H1 (cell line): Measurements from ENCODE around the gene KNDC1.

Experiments
- BCL11A ChIP-seq, 2 experiments: IDR thresholded peaks; one replicate each; pipeline ENCODE4 v1.6.1; 2011; ENCODE audit warnings: low read depth in 2 of 2, low read length in 2 of 2, mild to moderate bottlenecking in 2 of 2
- CEBPB ChIP-seq: IDR thresholded peaks from 2 replicates; pipeline ENCODE4 v1.6.1; 2012; ENCODE audit warnings: low read depth, low read length
- EP300 ChIP-seq, 2 experiments: IDR thresholded peaks; 1 replicate in 1 of 2; 2 replicates in 1 of 2; pipeline ENCODE4 v1.6.1; 2011 to 2012; ENCODE audit warnings: low read depth in 2 of 2, low read length in 2 of 2, mild to moderate bottlenecking in 2 of 2, borderline replicate concordance in 1 of 2, inconsistent platforms in 1 of 2, moderate library complexity in 1 of 2
- EZH2 ChIP-seq: fragments of 200-600 bp; sonication (generic); IDR thresholded peaks from 2 replicates; pipeline ENCODE4 v1.7.1; 2012; ENCODE audit warnings: low read depth, mild to moderate bottlenecking, moderate library complexity, low read length, inconsistent platforms; ENCODE audit not compliant: severe bottlenecking
- JUN ChIP-seq: IDR thresholded peaks from 2 replicates; pipeline ENCODE4 v1.6.1; 2011; ENCODE audit warnings: low read depth, mild to moderate bottlenecking, improper control_type of control experiment, low read length
- JUND ChIP-seq: IDR thresholded peaks from 2 replicates; pipeline ENCODE4 v1.6.1; 2011; ENCODE audit warnings: mild to moderate bottlenecking, improper control_type of control experiment, low read length
- POLR2AphosphoS5 ChIP-seq: IDR thresholded peaks from 2 replicates; pipeline ENCODE4 v1.6.1; 2011; ENCODE audit warnings: low read depth, low read length
- RFX5 ChIP-seq: IDR thresholded peaks from 2 replicates; pipeline ENCODE4 v1.6.1; 2011; ENCODE audit warnings: low read depth, low read length, improper control_type of control experiment, borderline replicate concordance
- SAP30 ChIP-seq: fragments of 300-600 bp; sonication (generic); IDR thresholded peaks from 2 replicates; pipeline ENCODE4 v1.7.1; 2012; ENCODE audit warnings: low read length, moderate library complexity, mild to moderate bottlenecking, inconsistent platforms; ENCODE audit not compliant: insufficient read depth, insufficient replicate concordance
- SRF ChIP-seq: IDR thresholded peaks from 2 replicates; pipeline ENCODE4 v1.6.1; 2011; ENCODE audit warnings: mild to moderate bottlenecking, low read depth, low read length, moderate library complexity
- TEAD4 ChIP-seq: IDR thresholded peaks from 2 replicates; pipeline ENCODE4 v1.6.1; 2012; ENCODE audit warnings: low read depth, low read length, inconsistent platforms, mixed read lengths
- TF ChIP-seq, protein P1 (sequence below): IDR thresholded peaks from 2 replicates; pipeline ENCODE4 v1.6.1; 2012; ENCODE audit warnings: low read length, inconsistent platforms
- TF ChIP-seq, protein P2 (sequence below), 3 experiments: IDR thresholded peaks; 1 replicate in 2 of 3; 2 replicates in 1 of 3; pipeline versions ENCODE4 v1.5.1 to v1.6.1; 2011; ENCODE audit warnings: low read length in 3 of 3, mild to moderate bottlenecking in 3 of 3, inconsistent platforms in 2 of 3, low read depth in 1 of 3, moderate library complexity in 1 of 3; ENCODE audit not compliant: insufficient read depth in 1 of 3; ENCODE audit errors: control extremely low read depth in 1 of 3

DNA sequence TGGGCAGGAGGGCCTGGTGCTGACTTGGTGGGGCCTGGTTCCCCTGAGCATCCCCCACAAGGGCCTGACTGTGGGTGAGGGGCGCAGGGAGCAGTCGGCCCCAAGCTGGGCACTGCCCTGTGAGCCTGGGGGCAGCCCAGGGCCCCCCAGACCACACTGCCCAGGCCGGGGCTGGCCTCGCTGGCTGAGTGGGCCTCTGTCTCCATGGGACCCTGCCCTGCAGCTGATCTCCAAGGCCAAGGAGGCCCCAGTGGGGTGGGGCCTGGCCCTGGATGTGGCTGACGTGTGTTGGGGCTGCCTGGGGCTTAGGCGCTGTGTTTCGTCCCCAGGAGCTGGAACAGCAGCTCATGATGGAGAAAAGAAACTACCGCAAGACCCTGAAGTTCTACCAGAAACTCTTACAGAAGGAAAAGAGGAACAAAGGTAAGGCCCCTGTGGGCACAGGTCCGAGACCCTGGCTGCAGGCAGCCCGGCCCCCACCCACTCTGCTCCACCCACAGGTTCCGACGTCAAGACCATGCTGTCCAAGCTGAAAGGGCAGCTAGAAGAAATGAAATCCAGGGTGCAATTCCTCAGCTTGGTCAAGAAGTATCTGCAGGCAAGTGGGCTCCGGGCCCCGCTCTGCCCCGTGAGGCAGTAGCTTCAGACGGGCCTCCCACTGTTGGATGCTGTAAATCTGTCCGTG lies 46.5 kb downstream of the KNDC1 start:
- TF ChIP-seq SAP30 = no peak
- TF ChIP-seq EP300 (IDR thresholded peaks at IDR 0.05; ENCODE audit: borderline replicate concordance in 1 of 2, low read depth in 2 of 2, low read length in 2 of 2) = no peak
- TF ChIP-seq TEAD4 = no peak
- TF ChIP-seq CEBPB = no peak
- TF ChIP-seq JUN = no peak
- no peak for TF ChIP-seq RFX5
- TF ChIP-seq, protein P1, sequence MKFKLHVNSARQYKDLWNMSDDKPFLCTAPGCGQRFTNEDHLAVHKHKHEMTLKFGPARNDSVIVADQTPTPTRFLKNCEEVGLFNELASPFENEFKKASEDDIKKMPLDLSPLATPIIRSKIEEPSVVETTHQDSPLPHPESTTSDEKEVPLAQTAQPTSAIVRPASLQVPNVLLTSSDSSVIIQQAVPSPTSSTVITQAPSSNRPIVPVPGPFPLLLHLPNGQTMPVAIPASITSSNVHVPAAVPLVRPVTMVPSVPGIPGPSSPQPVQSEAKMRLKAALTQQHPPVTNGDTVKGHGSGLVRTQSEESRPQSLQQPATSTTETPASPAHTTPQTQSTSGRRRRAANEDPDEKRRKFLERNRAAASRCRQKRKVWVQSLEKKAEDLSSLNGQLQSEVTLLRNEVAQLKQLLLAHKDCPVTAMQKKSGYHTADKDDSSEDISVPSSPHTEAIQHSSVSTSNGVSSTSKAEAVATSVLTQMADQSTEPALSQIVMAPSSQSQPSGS = no peak
- TF ChIP-seq BCL11A (IDR thresholded peaks at IDR 0.05; ENCODE audit: low read depth in 2 of 2, low read length in 2 of 2) = no peak
- no peak for TF ChIP-seq SRF
- TF ChIP-seq, protein P2, sequence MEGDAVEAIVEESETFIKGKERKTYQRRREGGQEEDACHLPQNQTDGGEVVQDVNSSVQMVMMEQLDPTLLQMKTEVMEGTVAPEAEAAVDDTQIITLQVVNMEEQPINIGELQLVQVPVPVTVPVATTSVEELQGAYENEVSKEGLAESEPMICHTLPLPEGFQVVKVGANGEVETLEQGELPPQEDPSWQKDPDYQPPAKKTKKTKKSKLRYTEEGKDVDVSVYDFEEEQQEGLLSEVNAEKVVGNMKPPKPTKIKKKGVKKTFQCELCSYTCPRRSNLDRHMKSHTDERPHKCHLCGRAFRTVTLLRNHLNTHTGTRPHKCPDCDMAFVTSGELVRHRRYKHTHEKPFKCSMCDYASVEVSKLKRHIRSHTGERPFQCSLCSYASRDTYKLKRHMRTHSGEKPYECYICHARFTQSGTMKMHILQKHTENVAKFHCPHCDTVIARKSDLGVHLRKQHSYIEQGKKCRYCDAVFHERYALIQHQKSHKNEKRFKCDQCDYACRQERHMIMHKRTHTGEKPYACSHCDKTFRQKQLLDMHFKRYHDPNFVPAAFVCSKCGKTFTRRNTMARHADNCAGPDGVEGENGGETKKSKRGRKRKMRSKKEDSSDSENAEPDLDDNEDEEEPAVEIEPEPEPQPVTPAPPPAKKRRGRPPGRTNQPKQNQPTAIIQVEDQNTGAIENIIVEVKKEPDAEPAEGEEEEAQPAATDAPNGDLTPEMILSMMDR (IDR thresholded peaks at IDR 0.05; ENCODE audit: control extremely low read depth in 1 of 3, insufficient read depth in 1 of 3, low read depth in 1 of 3, low read length in 3 of 3) = no peak
- no peak for TF ChIP-seq POLR2AphosphoS5
- TF ChIP-seq EZH2 = no peak
- TF ChIP-seq JUND = no peak
